ENCODE data around the gene NHERF2.

GRCh38 chr16:2009791-2010510, 16.8 kb upstream of the NHERF2 start, which contains the start of gene ZNF598:
- peak in 1 of 6 experiments; percentile 16 for TF ChIP-seq CTCF (IDR thresholded peaks at IDR 0.05)
- peak; percentile 96 to 99 for TF ChIP-seq POLR2A (IDR thresholded peaks at IDR 0.05)
